Liver (tissue), 9 donors: Measurements from ENCODE around the gene PDE1C. TPM values are rescaled to one million over a fixed set of nuclear protein-coding genes. Genes with fewer than 3 reads are reported as not detected.

ENCODE experiments used
- DNase-seq: peaks from one replicate; pipeline ENCODE4 v3.0.0-alpha.2; 2017; ENCODE audit warnings: low spot score
- H3K27ac ChIP-seq, 2 donors: one replicate each; pipeline ENCODE4 v1.7.0; 2013; ENCODE audit warnings: inconsistent platforms in 2 of 2, low read length in 2 of 2, control low read depth in 1 of 2, low read depth in 1 of 2, mild to moderate bottlenecking in 1 of 2
- H3K27me3 ChIP-seq, 4 donors: one replicate each; pipeline versions ENCODE4 v1.6.1 to v1.7.0; 2013; ENCODE audit warnings: low read length in 3 of 4, inconsistent platforms in 1 of 4, mild to moderate bottlenecking in 1 of 4, moderate library complexity in 1 of 4; ENCODE audit not compliant: control insufficient read depth in 4 of 4, insufficient read depth in 4 of 4
- H3K36me3 ChIP-seq, 4 donors: one replicate each; pipeline versions ENCODE4 v1.6.1 to v1.7.0; 2013; ENCODE audit warnings: low read length in 3 of 4, mild to moderate bottlenecking in 3 of 4, low read depth in 1 of 4, moderate library complexity in 1 of 4; ENCODE audit not compliant: control insufficient read depth in 4 of 4, insufficient read depth in 3 of 4
- H3K4me1 ChIP-seq, 4 donors: one replicate each; pipeline versions ENCODE4 v1.6.1 to v1.7.0; 2013; ENCODE audit warnings: low read length in 3 of 4, mild to moderate bottlenecking in 3 of 4, moderate library complexity in 1 of 4; ENCODE audit not compliant: control insufficient read depth in 4 of 4, insufficient read depth in 4 of 4
- H3K4me3 ChIP-seq, 3 donors: one replicate each; pipeline versions ENCODE4 v1.6.1 to v1.7.0; 2013; ENCODE audit warnings: low read length in 3 of 3, control low read depth in 1 of 3, low read depth in 1 of 3, mild to moderate bottlenecking in 1 of 3
- H3K9ac ChIP-seq, 2 donors: one replicate each; pipeline ENCODE4 v1.7.0; 2013; ENCODE audit warnings: low read length in 2 of 2, mild to moderate bottlenecking in 2 of 2, moderate library complexity in 2 of 2, control low read depth in 1 of 2, low read depth in 1 of 2
- H3K9me3 ChIP-seq, 4 donors: one replicate each; pipeline versions ENCODE4 v1.6.1 to v1.7.0; 2013; ENCODE audit warnings: low read length in 3 of 4; ENCODE audit not compliant: control insufficient read depth in 4 of 4
- EGR1 ChIP-seq, 2 donors: IDR thresholded peaks; 2 replicates each; pipeline ENCODE4 v1.6.1; 2016 to 2018; ENCODE audit warnings: antibody characterized with exemption in 2 of 2, low read depth in 2 of 2
- FOXA2 ChIP-seq: IDR thresholded peaks from 2 replicates; pipeline ENCODE4 v1.6.1; 2016; ENCODE audit warnings: antibody characterized with exemption
- GABPA ChIP-seq, 2 donors: IDR thresholded peaks in 1 of 2; conservative IDR thresholded peaks in 1 of 2; 2 replicates each; pipeline ENCODE4 v1.6.1; 2016; ENCODE audit warnings: antibody characterized with exemption in 2 of 2, mild to moderate bottlenecking in 1 of 2, moderate library complexity in 1 of 2
- HNF4A ChIP-seq, 2 donors: conservative IDR thresholded peaks; 2 replicates each; pipeline ENCODE4 v1.6.1; 2016; ENCODE audit warnings: antibody characterized with exemption in 2 of 2, mild to moderate bottlenecking in 2 of 2
- JUND ChIP-seq, 2 donors: IDR thresholded peaks; 2 replicates each; pipeline ENCODE4 v1.6.1; 2016; ENCODE audit warnings: antibody characterized with exemption in 2 of 2
- NR2F2 ChIP-seq: IDR thresholded peaks from 2 replicates; pipeline ENCODE4 v1.6.1; 2016; ENCODE audit warnings: antibody characterized with exemption
- RAD21 ChIP-seq, 2 donors: IDR thresholded peaks; 2 replicates each; pipeline ENCODE4 v1.6.1; 2016; ENCODE audit warnings: antibody characterized with exemption in 2 of 2, mild to moderate bottlenecking in 2 of 2
- RXRA ChIP-seq, 2 donors: IDR thresholded peaks; 2 replicates each; pipeline ENCODE4 v1.6.1; 2017 to 2018; ENCODE audit warnings: antibody characterized with exemption in 2 of 2, mild to moderate bottlenecking in 1 of 2
- SP1 ChIP-seq: IDR thresholded peaks from 2 replicates; pipeline ENCODE4 v1.6.1; 2018; ENCODE audit warnings: antibody characterized with exemption, mild to moderate bottlenecking
- YY1 ChIP-seq: IDR thresholded peaks from 2 replicates; pipeline ENCODE4 v1.6.1; 2016; ENCODE audit warnings: antibody characterized with exemption, mild to moderate bottlenecking
- WGBS: extraction: QIAGEN DNeasy Blood & Tissue Kit; methylation state at CpG from one replicate; pipeline ENCODE4 v1.1.7; 2013; 5-methylcytosine and 5-hydroxymethylcytosine counted together
- polyA plus RNA-seq, 2 donors: library from polyadenylated mRNA; stranded (reverse) in 1 of 2; unstranded in 1 of 2; fragments of 200-250 nt in 1 of 2; fragments of >200 nt in 1 of 2; fragmentation: Nextera tagmentation in 1 of 2; extraction: Ambion mirVana in 1 of 2; gene quantifications; one replicate each; pipeline versions ENCODE4 v1.2.1 to v1.2.3, GENCODE V29; 2013 to 2015
- total RNA-seq, 2 donors: library from RNA; depleted of rRNA; stranded (reverse); fragments of >200 nt; gene quantifications; one replicate each; pipeline ENCODE4 v1.2.3, GENCODE V29; 2014
- TF ChIP-seq, protein P1 (sequence below): IDR thresholded peaks from 2 replicates; pipeline ENCODE4 v1.6.1; 2016; ENCODE audit warnings: antibody characterized with exemption
- TF ChIP-seq, protein P2 (sequence below): IDR thresholded peaks from 2 replicates; pipeline ENCODE4 v1.6.1; 2016; ENCODE audit warnings: antibody characterized with exemption
- TF ChIP-seq, protein P3 (sequence below): IDR thresholded peaks from 2 replicates; pipeline ENCODE4 v1.6.1; 2016; ENCODE audit warnings: antibody characterized with exemption
- TF ChIP-seq, protein P4 (sequence below): fragments of 150-350 bp; IDR thresholded peaks from 2 replicates; pipeline ENCODE4 v1.5.1; 2017; ENCODE audit warnings: improper control_type of control experiment, low read depth, low read length; ENCODE audit not compliant: missing input control
- donor health status: healthy.
- donor health status: healthy.
- donor health status: healthy.
- donor health status: healthy.
- donor health status: healthy.

The PDE1C gene
- total and polyA plus RNA-seq, 4 donors = 0.05 to 0.92 (median 0.47) TPM; not detected in 1

DNA sequence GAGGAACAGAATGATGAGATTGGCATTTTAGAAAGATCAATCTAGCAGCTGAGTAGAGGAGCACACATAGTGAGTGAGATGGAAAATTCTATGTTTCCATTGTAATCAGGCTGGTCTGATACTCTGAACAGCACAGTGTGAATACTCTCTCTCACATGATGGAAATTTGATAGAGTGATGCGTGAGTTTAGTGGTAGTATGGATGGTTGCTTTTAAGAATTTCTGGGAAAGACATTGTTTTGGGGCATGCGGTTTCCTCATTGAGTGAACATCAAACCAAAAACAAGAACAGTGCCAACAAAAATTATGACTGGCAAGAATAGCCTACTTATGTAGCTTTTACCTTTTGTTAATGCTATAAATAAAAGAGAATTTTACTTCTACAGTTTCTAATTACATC is 183.2 kb downstream of the PDE1C start:
- no peaks in the 10 kb centered on the region for H3K4me1 ChIP-seq
- no peak overlapping the region for H3K27ac ChIP-seq
- DNase-seq = no peak
- H3K27me3 ChIP-seq = no peaks in the 10 kb centered on the region
- TF ChIP-seq YY1 (no peak), EGR1 (IDR thresholded peaks at IDR 0.05; ENCODE audit: low read depth in 2 of 2) (no peak), JUND (IDR thresholded peaks at IDR 0.05) (no peak), FOXA2 (no peak), RAD21 (IDR thresholded peaks at IDR 0.05) (no peak)
- TF ChIP-seq, protein P1, sequence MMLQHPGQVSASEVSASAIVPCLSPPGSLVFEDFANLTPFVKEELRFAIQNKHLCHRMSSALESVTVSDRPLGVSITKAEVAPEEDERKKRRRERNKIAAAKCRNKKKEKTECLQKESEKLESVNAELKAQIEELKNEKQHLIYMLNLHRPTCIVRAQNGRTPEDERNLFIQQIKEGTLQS = no peak
- TF ChIP-seq, protein P2, sequence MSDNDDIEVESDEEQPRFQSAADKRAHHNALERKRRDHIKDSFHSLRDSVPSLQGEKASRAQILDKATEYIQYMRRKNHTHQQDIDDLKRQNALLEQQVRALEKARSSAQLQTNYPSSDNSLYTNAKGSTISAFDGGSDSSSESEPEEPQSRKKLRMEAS = no peak
- H3K36me3 ChIP-seq = no peaks in the 10 kb centered on the region
- H3K4me3 ChIP-seq = no peak overlapping the region
- 93% methylated on average over 2 of the region's 2 CpGs for WGBS
- H3K9ac ChIP-seq = no peak overlapping the region
- H3K9me3 ChIP-seq = peaks cover 0 to 2% (median 0%) of the 10 kb centered on the region in 4 donors

DNA sequence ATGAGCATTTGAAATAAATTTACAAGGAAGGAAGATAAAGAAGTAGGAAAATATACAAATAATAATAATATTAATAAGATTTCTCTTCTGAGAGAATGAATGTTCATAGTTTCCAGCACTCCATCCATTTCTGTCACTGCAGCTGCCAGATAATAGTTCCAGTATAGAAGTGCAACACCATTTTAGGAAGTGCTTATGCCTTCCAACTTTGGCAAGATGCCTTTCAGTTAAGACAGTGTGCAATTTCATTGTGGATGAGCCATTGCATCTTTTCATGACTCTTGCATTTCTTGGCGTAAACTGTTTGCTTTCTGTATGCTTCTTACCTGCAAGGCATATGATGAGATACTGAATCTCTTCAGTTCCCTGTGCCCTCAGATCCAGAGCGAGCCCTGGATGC is 185.0 kb downstream of the PDE1C start:
- no peaks in the 10 kb centered on the region for H3K27me3 ChIP-seq
- DNase-seq = no peak
- no peaks in the 10 kb centered on the region for H3K4me1 ChIP-seq
- no peak overlapping the region for H3K27ac ChIP-seq
- H3K9me3 ChIP-seq = peaks cover 0 to 2% (median 0%) of the 10 kb centered on the region in 4 donors
- H3K36me3 ChIP-seq = no peaks in the 10 kb centered on the region
- no peak overlapping the region for H3K4me3 ChIP-seq
- no peak overlapping the region for H3K9ac ChIP-seq
- WGBS = 81% methylated on average over 2 of the region's 2 CpGs
- TF ChIP-seq HNF4A (conservative IDR thresholded peaks at IDR 0.05) (no peak), NR2F2 (no peak), FOXA2 (no peak), GABPA (IDR thresholded peaks at IDR 0.05 in 1 of 2, conservative IDR thresholded peaks at IDR 0.05 in 1 of 2) (no peak), JUND (IDR thresholded peaks at IDR 0.05) (no peak), SP1 (no peak), RAD21 (IDR thresholded peaks at IDR 0.05) (no peak)
- TF ChIP-seq, protein P3, sequence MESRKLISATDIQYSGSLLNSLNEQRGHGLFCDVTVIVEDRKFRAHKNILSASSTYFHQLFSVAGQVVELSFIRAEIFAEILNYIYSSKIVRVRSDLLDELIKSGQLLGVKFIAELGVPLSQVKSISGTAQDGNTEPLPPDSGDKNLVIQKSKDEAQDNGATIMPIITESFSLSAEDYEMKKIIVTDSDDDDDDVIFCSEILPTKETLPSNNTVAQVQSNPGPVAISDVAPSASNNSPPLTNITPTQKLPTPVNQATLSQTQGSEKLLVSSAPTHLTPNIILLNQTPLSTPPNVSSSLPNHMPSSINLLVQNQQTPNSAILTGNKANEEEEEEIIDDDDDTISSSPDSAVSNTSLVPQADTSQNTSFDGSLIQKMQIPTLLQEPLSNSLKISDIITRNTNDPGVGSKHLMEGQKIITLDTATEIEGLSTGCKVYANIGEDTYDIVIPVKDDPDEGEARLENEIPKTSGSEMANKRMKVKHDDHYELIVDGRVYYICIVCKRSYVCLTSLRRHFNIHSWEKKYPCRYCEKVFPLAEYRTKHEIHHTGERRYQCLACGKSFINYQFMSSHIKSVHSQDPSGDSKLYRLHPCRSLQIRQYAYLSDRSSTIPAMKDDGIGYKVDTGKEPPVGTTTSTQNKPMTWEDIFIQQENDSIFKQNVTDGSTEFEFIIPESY = no peak
- TF ChIP-seq, protein P1 = no peak
- TF ChIP-seq, protein P4, sequence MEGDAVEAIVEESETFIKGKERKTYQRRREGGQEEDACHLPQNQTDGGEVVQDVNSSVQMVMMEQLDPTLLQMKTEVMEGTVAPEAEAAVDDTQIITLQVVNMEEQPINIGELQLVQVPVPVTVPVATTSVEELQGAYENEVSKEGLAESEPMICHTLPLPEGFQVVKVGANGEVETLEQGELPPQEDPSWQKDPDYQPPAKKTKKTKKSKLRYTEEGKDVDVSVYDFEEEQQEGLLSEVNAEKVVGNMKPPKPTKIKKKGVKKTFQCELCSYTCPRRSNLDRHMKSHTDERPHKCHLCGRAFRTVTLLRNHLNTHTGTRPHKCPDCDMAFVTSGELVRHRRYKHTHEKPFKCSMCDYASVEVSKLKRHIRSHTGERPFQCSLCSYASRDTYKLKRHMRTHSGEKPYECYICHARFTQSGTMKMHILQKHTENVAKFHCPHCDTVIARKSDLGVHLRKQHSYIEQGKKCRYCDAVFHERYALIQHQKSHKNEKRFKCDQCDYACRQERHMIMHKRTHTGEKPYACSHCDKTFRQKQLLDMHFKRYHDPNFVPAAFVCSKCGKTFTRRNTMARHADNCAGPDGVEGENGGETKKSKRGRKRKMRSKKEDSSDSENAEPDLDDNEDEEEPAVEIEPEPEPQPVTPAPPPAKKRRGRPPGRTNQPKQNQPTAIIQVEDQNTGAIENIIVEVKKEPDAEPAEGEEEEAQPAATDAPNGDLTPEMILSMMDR = no peak
- TF ChIP-seq, protein P2 = no peak

DNA sequence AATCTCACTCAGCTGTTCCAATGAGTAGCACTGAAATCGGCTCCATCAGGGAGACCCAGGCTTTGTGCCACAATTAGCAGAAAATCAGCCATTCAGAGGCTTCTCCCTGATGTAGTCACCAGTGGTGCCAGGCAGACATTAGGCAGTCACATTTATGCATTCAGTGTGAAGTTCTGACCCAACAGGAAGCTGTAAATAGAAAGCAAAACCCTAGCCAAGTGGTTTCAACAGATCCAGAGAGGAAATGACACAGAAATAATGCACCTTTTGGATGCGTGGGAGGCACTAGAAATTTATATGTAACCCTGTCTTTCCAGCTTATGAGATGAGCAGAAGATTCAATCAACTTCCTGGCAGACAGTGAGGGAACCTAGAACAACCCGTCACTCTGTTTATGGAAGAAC is 186.4 kb downstream of the PDE1C start:
- no peaks in the 10 kb centered on the region for H3K27me3 ChIP-seq
- H3K36me3 ChIP-seq = no peaks in the 10 kb centered on the region
- peaks cover 0 to 2% (median 0%) of the 10 kb centered on the region in 4 donors for H3K9me3 ChIP-seq
- no peak overlapping the region for H3K4me3 ChIP-seq
- no peak for DNase-seq
- H3K4me1 ChIP-seq = no peaks in the 10 kb centered on the region
- no peak overlapping the region for H3K9ac ChIP-seq
- WGBS = 56% methylated on average over 3 of the region's 3 CpGs
- no peak overlapping the region for H3K27ac ChIP-seq
- TF ChIP-seq HNF4A (conservative IDR thresholded peaks at IDR 0.05) = no peak
- TF ChIP-seq JUND (IDR thresholded peaks at IDR 0.05) = no peak
- TF ChIP-seq RXRA (IDR thresholded peaks at IDR 0.05) = no peak
- TF ChIP-seq YY1 = no peak
- TF ChIP-seq GABPA (IDR thresholded peaks at IDR 0.05 in 1 of 2, conservative IDR thresholded peaks at IDR 0.05 in 1 of 2) = no peak
- TF ChIP-seq NR2F2 = no peak
